GM21619 (cell line): ENCODE data around the gene RAD51B.
"Not testable (repeated sequence)": the region's sequence is repeated elsewhere in the genome, so short reads cannot be mapped to it uniquely, and the experiment has no call there.

Source experiments
- ATAC-seq: cut with Tn5 transposase; IDR thresholded peaks from one replicate; pipeline ENCODE4 v1.9.1; 2021; ENCODE audit not compliant: unreplicated experiment

The RAD51B gene

GRCh38 chr14:68062651-68063050 is 243.1 kb downstream of the RAD51B start:
- no peak for ATAC-seq

DNA sequence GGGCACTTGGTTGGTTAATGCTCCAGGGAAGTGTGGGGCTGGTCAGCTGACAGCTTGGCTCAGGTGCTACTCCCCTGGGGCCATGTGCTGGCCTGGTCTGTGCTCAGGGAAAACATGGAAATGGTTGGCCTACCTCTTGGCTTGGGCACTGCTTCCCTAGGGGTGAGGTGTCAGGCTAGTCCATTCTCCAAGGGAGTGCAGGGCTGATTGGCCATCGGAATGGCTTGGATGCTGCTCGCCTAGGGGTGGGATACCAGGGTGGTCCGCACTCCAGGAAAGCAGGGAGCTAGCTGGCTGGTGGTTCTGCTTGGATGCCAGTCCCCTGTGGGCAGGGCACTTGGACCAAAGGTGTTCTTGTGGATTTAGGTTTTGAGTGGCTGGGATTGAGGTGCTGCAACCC is 245.7 kb downstream of the RAD51B start:
- ATAC-seq: no peak

DNA sequence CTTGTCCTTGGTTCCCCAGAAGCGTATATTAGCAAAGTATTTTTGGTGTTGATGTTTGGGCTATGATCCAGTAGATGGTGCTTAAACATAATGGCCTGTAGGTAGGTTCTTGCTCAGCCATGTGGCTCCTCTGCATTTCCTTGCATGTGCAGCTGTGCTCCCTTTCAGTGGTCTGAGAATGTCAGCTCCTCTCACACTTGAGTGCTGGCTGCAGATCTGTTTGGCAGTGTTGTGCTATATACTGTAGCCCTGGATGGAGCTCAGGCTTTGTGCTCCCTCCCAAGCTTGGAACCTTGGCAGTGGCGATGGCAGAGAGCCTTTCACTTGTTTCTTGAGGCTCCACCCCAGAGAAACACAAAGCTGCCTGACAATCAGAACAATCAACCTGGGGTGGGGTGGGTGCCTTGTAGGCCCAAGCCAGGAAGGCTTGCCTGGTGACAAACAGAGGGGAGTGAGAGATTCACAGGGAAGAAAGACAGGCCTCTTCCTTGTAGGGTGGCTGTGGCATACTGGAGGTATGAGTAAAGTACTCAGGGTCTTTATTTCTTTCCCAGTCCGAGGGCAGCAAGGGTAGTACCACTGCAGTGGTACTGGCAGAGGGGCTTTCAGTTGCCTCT is 255.3 kb downstream of the RAD51B start:
- ATAC-seq: no peak

GRCh38 chr14:68075382-68076029 is 255.9 kb downstream of the RAD51B start:
- ATAC-seq: no peak

DNA sequence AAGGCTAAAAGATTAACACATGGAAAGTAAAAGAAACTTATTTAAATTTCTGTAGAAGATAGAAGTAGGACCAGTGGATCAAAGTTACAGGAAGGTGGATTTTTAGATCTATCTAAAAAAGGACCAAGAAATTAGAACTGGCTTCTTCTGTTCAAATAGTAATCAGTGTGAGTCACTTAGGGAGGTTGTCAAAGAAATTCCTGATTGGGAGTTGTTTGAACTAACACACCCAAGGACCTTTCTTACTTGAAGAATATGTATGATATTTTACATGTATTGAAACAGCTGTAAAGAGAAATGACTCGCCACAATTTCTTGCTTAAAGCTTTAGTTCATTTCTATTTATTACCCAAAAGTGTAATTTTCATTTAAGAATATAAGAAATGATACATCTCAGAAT is 256.9 kb downstream of the RAD51B start:
- no peak for ATAC-seq

DNA sequence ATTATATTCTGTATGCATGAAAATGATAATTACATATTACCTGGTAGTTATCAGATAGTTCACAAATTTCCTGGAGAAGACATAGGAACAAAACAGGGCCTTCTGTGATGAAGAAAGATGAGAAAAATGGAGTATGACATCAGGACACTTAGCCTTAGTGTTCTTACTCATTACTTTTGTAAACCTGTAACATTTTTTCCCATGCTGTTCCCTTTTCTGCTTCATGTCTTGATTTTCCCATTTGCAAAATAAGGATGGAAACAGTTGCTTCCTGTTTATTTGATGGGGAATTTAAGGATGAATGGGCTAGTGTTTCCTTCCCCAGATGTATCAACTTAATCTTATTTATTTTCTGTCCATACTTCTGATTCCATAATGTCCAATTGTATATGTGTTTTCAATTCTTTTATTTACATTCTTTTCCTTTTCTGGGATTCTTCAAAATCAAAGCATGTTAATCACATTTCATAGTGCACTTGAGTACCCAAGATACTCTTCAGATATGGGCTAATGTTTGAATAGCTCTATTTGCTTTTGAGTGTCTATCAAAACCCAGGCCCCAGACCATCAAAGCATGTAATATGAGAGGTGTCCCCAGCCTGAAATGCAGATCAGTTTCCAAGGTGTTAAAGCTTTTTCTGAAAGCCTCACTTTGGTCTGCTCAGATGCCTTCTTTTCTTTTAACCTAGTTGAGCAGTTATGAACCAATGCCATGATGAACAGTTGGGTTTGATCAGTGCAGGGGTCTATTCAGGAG is 260.5 kb downstream of the RAD51B start:
- ATAC-seq: no peak

DNA sequence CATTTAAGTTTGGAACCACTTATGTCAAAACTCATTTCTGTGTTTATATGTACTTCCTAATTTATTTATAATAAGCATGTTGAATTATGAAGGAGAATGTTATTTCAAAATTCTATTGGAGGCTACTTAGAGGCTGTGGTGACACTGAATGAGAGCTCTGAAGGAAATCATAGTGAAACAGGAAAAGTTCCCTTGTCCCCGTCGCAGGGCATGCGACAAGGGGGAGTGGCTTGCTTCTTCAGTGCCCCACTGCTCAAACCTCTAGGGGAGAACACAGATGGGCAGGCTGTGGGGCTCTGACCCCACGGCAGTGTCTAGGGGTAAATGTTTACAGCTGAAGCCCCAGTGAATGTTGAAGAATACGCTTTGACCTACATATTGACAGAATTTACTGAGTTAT is 261.9 kb downstream of the RAD51B start:
- no peak for ATAC-seq

GRCh38 chr14:68082698-68083291 is 263.2 kb downstream of the RAD51B start:
- ATAC-seq: no peak

DNA sequence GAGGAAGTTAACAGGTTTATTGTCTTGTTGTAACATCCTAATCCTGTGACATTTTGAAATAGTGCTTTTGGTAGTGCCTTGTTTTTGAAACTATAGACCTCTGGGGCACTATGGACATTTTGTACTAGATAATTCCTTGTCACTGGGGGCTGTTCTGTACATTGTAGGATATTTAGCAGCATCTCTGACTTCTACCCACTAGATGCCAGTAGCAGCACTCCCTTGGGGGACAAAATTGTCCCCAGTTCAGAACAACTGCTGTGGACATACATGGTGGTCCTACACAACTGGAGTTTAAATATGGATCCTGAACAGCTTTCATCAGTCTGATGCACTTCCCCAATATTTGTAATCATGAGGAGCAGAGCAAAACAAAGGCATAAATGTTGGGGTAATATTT is 264.7 kb downstream of the RAD51B start:
- ATAC-seq: no peak

- ATAC-seq: no peak
Measured at GRCh38 chr14:68085742-68086141, 266.2 kb downstream of the RAD51B start.

DNA sequence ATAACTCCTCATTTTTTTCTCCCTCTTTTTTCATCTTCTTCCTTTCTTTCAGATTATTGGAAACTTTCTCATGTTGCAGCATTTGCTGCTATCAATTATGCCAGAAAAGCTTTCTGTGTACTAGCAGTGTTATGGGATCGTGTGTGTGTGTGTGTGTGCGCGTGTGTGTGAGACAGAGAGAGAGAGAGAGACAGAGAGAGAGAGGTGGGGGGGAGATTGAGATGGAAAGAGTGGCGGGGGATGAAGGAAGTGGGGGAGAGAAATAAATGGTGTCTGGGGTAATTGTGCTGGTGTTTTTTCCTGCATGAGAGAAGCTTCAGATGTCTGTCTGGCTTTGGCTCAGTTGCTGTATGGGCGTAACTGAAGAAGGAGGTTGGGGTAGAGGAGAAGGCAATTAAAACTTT is 268.9 kb downstream of the RAD51B start:
- no peak for ATAC-seq

DNA sequence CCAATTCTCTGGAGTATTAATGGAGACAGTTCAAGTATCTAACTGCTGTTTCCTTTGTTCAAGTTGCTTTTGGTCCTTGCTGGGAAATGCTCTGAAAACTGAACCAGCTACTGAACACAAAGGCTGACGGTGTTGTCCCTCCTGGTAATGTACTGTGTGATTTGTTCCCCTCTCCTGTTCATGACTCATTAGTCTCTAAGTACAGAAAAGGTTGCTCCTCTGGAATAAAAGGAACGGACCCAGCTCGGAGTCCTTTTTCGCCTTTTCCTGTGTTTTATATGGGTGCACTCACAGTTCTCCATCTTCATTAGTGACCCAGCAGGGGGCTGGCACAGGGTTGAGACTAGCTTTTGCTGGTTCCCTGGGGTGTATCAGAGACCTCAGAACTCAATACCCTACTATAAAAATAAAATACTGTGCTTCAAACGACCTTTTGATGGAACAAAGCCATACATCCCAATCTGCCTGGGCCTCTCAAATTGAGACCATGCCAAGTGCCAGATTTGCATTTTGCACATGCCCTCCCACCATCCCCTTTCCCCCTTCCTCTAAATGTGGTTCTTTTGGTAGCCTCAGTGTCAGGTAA is 269.7 kb downstream of the RAD51B start:
- ATAC-seq: no peak

GRCh38 chr14:68094158-68094557 is 274.6 kb downstream of the RAD51B start:
- ATAC-seq: no peak

DNA sequence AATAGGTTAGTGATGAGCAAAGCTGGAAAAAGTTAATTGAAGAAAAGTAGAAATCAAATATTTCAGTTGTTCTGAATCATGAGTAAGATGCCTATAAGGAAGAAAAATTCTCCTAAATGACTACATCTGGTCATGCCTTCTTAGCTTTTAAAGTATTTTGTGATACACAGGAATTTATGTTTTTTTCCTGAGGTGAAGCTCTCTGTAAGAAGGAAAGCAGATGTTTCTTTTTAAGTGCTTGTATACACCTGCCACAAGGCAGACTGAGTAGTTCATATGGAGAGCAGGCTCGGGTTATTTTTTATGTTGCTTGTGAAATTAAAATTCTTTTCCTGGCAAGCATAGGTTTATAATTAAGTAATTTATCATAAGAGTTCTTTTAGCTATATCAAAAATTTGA is 275.2 kb downstream of the RAD51B start:
- no peak for ATAC-seq

DNA sequence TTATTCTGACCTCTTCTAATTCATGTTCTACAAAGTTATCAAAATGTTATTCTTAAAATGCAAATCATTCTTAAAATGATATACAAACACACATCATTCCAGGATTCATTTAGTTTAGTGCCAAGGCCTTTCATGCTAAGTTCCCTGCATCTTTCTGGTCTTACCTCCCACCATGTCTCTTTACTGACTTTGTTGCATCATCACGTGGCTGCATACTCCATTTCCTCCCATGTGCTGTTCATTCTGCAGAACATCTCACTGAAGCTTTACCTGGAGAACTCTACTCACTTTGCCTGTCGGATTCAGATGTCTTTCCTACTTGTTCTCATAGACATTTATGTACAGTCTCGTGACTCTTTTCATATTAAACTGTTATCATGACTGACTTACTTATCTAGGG is 278.1 kb downstream of the RAD51B start:
- ATAC-seq: no peak

GRCh38 chr14:68098834-68099233 is 279.3 kb downstream of the RAD51B start:
- no peak for ATAC-seq

GRCh38 chr14:68099495-68100045 is 280.0 kb downstream of the RAD51B start:
- ATAC-seq: no peak

DNA sequence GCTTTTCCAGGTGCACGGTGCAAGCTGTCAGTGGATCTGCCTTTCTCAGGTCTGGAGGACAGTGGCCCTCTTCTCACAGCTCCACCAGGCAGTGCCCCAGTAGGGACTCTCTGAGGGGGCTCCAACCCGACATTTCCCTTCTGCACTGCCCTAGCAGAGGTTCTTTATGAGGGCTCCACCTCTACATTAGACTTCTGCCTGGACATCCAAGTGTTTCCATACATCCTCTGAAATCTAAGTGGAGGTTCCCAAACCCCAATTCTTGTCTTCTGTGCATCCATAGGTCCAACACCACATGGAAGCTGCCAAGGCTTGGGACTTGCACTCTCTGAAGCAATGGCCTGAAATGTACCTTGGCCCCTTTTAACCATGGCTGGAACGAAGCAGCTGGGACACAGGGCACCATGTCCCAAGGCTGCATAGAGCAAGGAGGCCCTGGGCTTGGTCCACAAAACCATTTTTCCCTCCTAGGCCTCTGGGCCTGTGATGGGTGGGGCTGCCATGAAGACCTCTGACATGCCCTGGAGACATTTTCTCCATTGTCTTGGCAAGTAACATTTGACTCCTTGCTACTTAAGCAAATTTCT is 282.2 kb downstream of the RAD51B start:
- not testable (repeated sequence) for ATAC-seq

DNA sequence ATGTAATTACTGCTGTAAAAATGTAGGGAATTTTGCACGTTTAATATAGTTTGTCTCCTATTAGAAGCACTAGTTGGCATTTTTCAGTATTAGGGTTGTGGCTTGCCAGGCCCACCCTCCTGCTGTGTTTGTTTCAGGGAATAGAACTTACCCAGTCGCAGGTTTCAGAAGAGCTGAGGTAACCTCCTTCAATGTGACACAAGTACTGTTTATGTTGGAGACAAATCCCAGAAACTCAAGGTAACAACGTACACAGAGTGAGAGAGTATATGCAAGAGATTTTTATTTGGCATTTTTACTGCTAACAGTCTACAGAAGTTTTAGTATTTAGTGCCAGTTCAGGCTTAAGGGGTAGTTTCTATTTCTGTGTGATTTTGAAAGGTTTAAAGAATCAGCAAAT is 284.3 kb downstream of the RAD51B start:
- no peak for ATAC-seq

DNA sequence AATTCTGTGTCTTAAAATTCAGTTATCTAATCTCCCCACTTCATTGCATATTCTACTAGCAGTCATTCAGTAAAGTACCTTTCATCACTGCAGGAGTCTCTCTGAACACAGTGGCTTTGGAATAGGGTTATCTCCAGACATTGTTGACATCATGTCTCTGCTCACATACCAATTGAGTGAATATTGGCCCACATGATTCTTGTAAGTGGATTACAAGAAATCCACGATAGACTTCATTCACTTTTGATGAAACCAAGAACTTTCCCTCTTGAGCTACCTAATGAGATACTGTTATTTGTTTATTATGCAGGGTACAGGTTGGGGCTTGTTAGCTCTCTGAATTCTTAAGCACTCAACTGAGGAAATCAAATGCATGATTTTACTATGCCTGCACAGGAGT is 284.9 kb downstream of the RAD51B start:
- no peak for ATAC-seq

GRCh38 chr14:68105816-68106215 is 286.2 kb downstream of the RAD51B start:
- no peak for ATAC-seq
